Measurements from ENCODE around the gene PARD3. TPM values are rescaled to one million over a fixed set of nuclear protein-coding genes. Genes with fewer than 3 reads are reported as not detected.
"Not testable (repeated sequence)": the region's sequence is repeated elsewhere in the genome, so short reads cannot be mapped to it uniquely, and the experiment has no call there.

PARD3 gene
- total and polyA plus RNA-seq, 2 experiments from 2014 or later: 6.3 to 21.2 TPM

DNA sequence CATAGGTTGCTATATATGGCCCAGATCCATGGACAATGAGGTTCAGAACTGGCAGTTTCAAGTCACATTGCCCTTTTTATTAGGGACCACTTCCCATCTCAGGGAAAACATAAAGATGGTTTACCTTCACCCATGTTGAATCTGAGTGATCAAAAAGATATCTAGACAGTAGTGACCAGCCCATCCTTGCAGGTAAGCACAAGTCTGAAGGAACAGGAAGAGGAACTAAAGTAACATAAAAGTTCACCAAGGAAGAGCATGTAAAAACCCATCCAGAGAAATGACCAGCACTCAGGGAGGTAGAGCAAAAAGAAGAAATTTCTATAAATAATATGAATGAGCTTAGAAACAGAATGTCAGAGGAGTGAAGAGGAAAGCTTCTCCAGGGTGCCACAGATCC lies 382.5 kb downstream of the PARD3 start:
- no peaks in the 10 kb centered on the region for H3K27me3 ChIP-seq (replicated peaks; ENCODE audit: insufficient read depth)
- peak overlapping the region; percentile 63 for H3K4me2 ChIP-seq (ENCODE audit: unreplicated experiment)
- in situ Hi-C loops (cut with MboI): no loop called here
- H3K79me2 ChIP-seq (ENCODE audit: insufficient read depth): no peaks in the 10 kb centered on the region
- H3K27ac ChIP-seq: peak overlapping the region; percentile 47; the same call in 1 of the 2 replicates
- no peaks in the 10 kb centered on the region for H3K36me3 ChIP-seq (ENCODE audit: low read depth)
- H4K20me1 ChIP-seq (ENCODE audit: insufficient read depth): 0 out of 2 replicates have a peak, but pooled peaks cover 4% of the 10 kb centered on the region
- no peak for DNase-seq
- H3K9ac ChIP-seq: peak overlapping the region; percentile 4
- H3K9me3 ChIP-seq (ENCODE audit: low read depth): no peaks in the 10 kb centered on the region
- TF ChIP-seq EZH2 (IDR thresholded peaks at IDR 0.05; ENCODE audit: insufficient read depth, poor library complexity, severe bottlenecking) (no peak), EZH2phosphoT487 (IDR thresholded peaks at IDR 0.05; ENCODE audit: insufficient read depth, low read depth) (no peak)
- H3K9me2 ChIP-seq (ENCODE audit: insufficient read depth): no peaks in the 10 kb centered on the region
- peaks cover 25% of the 10 kb centered on the region for H3F3A ChIP-seq (ENCODE audit: insufficient read depth)
- no peak overlapping the region for H3K4me3 ChIP-seq
- peaks cover 24% of the 10 kb centered on the region for H3K4me1 ChIP-seq (ENCODE audit: insufficient read depth)
- H2AFZ ChIP-seq: no peak overlapping the region

DNA sequence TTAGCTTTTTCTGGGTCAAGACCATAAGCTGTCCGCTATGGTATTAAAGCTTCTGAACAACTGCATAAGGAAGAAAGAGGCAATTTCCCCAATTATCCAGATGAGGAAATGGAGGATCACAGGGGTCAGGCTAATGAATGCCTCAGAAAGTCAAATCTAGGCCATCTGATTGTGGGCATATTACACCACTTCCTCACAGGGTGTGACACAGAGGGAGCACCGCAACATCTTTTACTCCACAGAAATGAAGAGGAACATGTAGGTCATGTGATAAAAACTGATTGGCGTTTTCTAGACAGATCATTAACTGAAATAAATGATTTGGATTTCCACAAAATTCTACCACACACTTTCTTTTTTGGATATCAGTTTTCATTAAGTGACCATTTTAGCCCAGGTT lies 384.4 kb downstream of the PARD3 start:
- Histone ChIP-seq H3K27me3 (replicated peaks; ENCODE audit: insufficient read depth) (no peaks in the 10 kb centered on the region), H3K4me1 (ENCODE audit: insufficient read depth) (peaks cover 24% of the 10 kb centered on the region), H3K27ac (no peak overlapping the region), H2AFZ (no peak overlapping the region), H3K4me2 (ENCODE audit: unreplicated experiment) (no peak overlapping the region), H3K9me3 (ENCODE audit: low read depth) (no peaks in the 10 kb centered on the region), H3K79me2 (ENCODE audit: insufficient read depth) (no peaks in the 10 kb centered on the region), H3K36me3 (ENCODE audit: low read depth) (no peaks in the 10 kb centered on the region), H3K9me2 (ENCODE audit: insufficient read depth) (no peaks in the 10 kb centered on the region), H4K20me1 (ENCODE audit: insufficient read depth) (0 out of 2 replicates have a peak, but pooled peaks cover 3% of the 10 kb centered on the region), H3K9ac (no peak overlapping the region), H3F3A (ENCODE audit: insufficient read depth) (peaks cover 25% of the 10 kb centered on the region), H3K4me3 (no peak overlapping the region)
- TF ChIP-seq EZH2 (IDR thresholded peaks at IDR 0.05; ENCODE audit: insufficient read depth, poor library complexity, severe bottlenecking) (no peak), EZH2phosphoT487 (IDR thresholded peaks at IDR 0.05; ENCODE audit: insufficient read depth, low read depth) (no peak)
- in situ Hi-C loops (cut with MboI): no loop called here
- 88 to 98% methylated on average over 3 of the region's 3 CpGs for WGBS, 2 experiments (ENCODE audit: low coverage in 1 of 2, low lambda C conversion rate in 2 of 2, missing lambda C conversion rate in 2 of 2)
- no peak for DNase-seq

DNA sequence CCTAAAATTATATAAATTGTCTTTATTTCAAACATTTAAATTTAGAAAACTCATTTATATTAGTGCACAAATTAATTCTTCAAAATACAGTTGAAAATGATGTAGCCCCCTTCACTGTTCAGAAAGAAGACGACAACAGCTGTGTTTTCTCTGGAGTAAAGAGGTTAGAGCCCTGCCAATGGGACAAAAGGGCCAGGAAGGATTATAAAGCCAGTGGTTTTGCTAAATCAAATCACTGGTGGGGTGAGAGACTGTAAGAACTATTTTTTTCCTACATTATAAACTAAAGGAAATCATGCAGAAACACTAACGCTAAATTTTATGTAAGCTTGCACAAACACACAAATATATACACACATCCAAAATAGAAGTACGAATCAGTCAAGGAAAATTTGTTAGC lies 386.6 kb downstream of the PARD3 start:
- TF ChIP-seq EZH2phosphoT487 (IDR thresholded peaks at IDR 0.05; ENCODE audit: insufficient read depth, low read depth): no peak
- no peak for TF ChIP-seq EZH2 (IDR thresholded peaks at IDR 0.05; ENCODE audit: insufficient read depth, poor library complexity, severe bottlenecking)
- in situ Hi-C loops (cut with MboI): no loop called here
- H3K27me3 ChIP-seq (replicated peaks; ENCODE audit: insufficient read depth): no peaks in the 10 kb centered on the region
- H3K4me3 ChIP-seq: no peak overlapping the region
- no peaks in the 10 kb centered on the region for H3K9me2 ChIP-seq (ENCODE audit: insufficient read depth)
- peaks cover 13% of the 10 kb centered on the region for H3F3A ChIP-seq (ENCODE audit: insufficient read depth)
- no peaks in the 10 kb centered on the region for H4K20me1 ChIP-seq (ENCODE audit: insufficient read depth)
- H3K4me2 ChIP-seq (ENCODE audit: unreplicated experiment): no peak overlapping the region
- no peaks in the 10 kb centered on the region for H3K36me3 ChIP-seq (ENCODE audit: low read depth)
- no peaks in the 10 kb centered on the region for H3K79me2 ChIP-seq (ENCODE audit: insufficient read depth)
- no peaks in the 10 kb centered on the region for H3K9me3 ChIP-seq (ENCODE audit: low read depth)
- no peak for DNase-seq
- no peak overlapping the region for H2AFZ ChIP-seq
- 71 to 72% methylated on average over 3 of the region's 3 CpGs for WGBS, 2 experiments (ENCODE audit: low coverage in 1 of 2, low lambda C conversion rate in 2 of 2, missing lambda C conversion rate in 2 of 2)
- H3K27ac ChIP-seq: no peak overlapping the region
- H3K9ac ChIP-seq: no peak overlapping the region
- H3K4me1 ChIP-seq (ENCODE audit: insufficient read depth): peaks cover 12% of the 10 kb centered on the region

DNA sequence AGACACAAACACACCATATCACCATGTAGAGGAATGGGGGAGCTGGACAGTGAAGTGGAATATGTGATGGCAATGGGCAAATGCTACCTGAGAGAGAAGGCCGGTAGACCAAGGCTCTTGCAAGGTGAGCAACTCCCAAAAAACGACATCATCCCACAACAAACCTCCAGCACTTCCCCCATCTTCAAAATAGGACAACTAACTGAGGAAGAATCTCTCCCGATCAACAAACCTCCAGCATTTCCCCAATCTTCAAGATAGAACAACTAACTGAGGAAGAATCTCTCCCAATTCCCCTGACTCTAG lies 387.2 kb downstream of the PARD3 start:
- H3K4me1 ChIP-seq (ENCODE audit: insufficient read depth): peaks cover 6% of the 10 kb centered on the region
- WGBS, 2 experiments (ENCODE audit: low coverage in 1 of 2, low lambda C conversion rate in 2 of 2, missing lambda C conversion rate in 2 of 2): 97 to 98% methylated on average over 3 of the region's 3 CpGs
- in situ Hi-C loops (cut with MboI): no loop called here

DNA sequence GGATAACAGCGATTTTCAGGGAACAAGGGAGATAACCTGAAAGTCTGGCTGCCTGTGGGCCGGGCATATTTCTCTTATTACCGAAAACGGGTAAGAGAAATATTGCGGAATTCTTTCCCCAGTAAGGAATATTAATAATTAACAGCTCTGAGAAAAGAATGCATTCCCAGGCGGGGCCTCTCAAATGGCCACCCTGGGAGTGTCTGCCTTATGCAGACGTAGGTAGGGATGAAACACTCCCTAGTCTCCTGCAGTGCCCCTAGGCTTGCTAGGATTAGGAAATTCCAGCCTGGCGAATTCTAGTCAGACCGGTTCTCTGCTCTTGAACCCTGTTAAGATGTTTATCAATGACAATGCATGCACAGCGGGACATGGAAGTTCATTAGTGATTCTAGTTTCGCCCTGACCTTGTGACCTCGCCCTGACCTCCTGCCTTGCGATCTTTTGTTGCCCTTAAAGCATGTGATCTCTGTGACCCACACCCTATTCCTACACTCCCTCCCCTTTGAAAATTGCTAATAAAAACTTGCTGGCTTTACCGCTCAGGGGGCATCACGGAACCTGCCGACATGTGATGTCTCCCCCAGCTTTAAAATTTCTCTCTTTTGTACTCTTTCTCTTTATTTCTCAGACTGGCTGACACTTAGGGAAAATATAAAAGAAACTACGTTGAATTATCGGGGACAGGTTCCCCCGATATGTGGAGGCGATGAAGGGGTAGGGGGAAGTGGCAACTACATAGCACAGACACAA lies 387.8 kb downstream of the PARD3 start:
- H3K4me3 ChIP-seq; H3K4me1 ChIP-seq (ENCODE audit: insufficient read depth); H3K9me2 ChIP-seq (ENCODE audit: insufficient read depth); H3K36me3 ChIP-seq (ENCODE audit: low read depth); H3K79me2 ChIP-seq (ENCODE audit: insufficient read depth); H3K27me3 ChIP-seq (replicated peaks; ENCODE audit: insufficient read depth); H3F3A ChIP-seq (ENCODE audit: insufficient read depth); H4K20me1 ChIP-seq (ENCODE audit: insufficient read depth); H3K9me3 ChIP-seq (ENCODE audit: low read depth); H3K9ac ChIP-seq; H3K4me2 ChIP-seq (ENCODE audit: unreplicated experiment); DNase-seq; H3K27ac ChIP-seq; H2AFZ ChIP-seq; in situ Hi-C loops (cut with MboI): not testable (repeated sequence)
- 93% methylated on average over 20 of the region's 20 CpGs for WGBS, 2 experiments (ENCODE audit: low coverage in 1 of 2, low lambda C conversion rate in 2 of 2, missing lambda C conversion rate in 2 of 2)

More for the DNA sequence above, 387.2 kb downstream of the PARD3 start:
- TF ChIP-seq EZH2 (IDR thresholded peaks at IDR 0.05; ENCODE audit: insufficient read depth, poor library complexity, severe bottlenecking): no peak
- no peak for TF ChIP-seq EZH2phosphoT487 (IDR thresholded peaks at IDR 0.05; ENCODE audit: insufficient read depth, low read depth)
- H3K9me3 ChIP-seq (ENCODE audit: low read depth): no peaks in the 10 kb centered on the region
- no peak overlapping the region for H3K4me3 ChIP-seq
- no peak overlapping the region for H3K4me2 ChIP-seq (ENCODE audit: unreplicated experiment)
- no peaks in the 10 kb centered on the region for H3K9me2 ChIP-seq (ENCODE audit: insufficient read depth)
- no peaks in the 10 kb centered on the region for H3K36me3 ChIP-seq (ENCODE audit: low read depth)
- no peak for DNase-seq
- no peak overlapping the region for H3K27ac ChIP-seq
- no peaks in the 10 kb centered on the region for H3K27me3 ChIP-seq (replicated peaks; ENCODE audit: insufficient read depth)
- no peak overlapping the region for H2AFZ ChIP-seq
- no peak overlapping the region for H3K9ac ChIP-seq
- no peaks in the 10 kb centered on the region for H3K79me2 ChIP-seq (ENCODE audit: insufficient read depth)
- no peaks in the 10 kb centered on the region for H4K20me1 ChIP-seq (ENCODE audit: insufficient read depth)
- H3F3A ChIP-seq (ENCODE audit: insufficient read depth): peaks cover 6% of the 10 kb centered on the region

DNA sequence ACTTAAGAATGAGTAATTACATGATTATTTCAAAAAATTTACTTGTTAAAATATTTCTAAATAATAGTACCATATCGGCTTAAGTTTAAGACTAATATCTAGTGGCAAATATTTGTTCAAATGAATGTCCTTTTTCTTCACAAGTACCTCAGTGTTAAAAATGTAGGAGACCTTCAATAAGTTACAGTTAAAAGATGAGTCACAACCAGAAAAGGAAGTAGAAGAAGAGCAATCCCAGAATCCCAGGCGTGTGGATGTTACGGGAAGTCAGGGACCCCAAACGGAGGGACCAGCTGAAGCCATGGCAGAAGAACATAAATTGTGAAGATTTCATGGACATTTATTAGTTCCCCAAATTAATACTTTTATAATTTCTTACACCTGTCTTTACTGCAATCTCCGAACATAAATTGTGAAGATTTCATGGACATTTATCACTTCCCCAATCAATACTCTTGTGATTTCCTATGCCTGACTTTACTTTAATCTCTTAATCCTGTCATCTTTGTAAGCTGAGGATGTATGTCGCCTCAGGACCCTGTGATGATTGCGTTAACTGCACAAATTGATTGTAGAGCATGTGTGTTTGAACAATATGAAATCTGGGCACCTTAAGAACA lies 388.4 kb downstream of the PARD3 start:
- H3K4me1 ChIP-seq (ENCODE audit: insufficient read depth); H3K4me2 ChIP-seq (ENCODE audit: unreplicated experiment); H3K9ac ChIP-seq; H3K36me3 ChIP-seq (ENCODE audit: low read depth); in situ Hi-C loops (cut with MboI); H4K20me1 ChIP-seq (ENCODE audit: insufficient read depth); H3K79me2 ChIP-seq (ENCODE audit: insufficient read depth); H3F3A ChIP-seq (ENCODE audit: insufficient read depth); DNase-seq; H2AFZ ChIP-seq; H3K9me3 ChIP-seq (ENCODE audit: low read depth); H3K27me3 ChIP-seq (replicated peaks; ENCODE audit: insufficient read depth); H3K27ac ChIP-seq; H3K9me2 ChIP-seq (ENCODE audit: insufficient read depth); H3K4me3 ChIP-seq: not testable (repeated sequence)
- WGBS, 2 experiments (ENCODE audit: low coverage in 1 of 2, low lambda C conversion rate in 2 of 2, missing lambda C conversion rate in 2 of 2): 97 to 98% methylated on average over 7 of the region's 7 CpGs
